Heart left ventricle (tissue), 16 donors: Measurements from ENCODE around the gene F7. TPM values are rescaled to one million over a fixed set of nuclear protein-coding genes. Genes with fewer than 3 reads are reported as not detected.
A peak's percentile ranks its signal among the peaks of the same experiment; 100 is the strongest.
"Not testable (repeated sequence)": the region's sequence is repeated elsewhere in the genome, so short reads cannot be mapped to it uniquely, and the experiment has no call there.

Source experiments
- ATAC-seq, 4 donors: fragments of 200-7000 bp; cut with Tn5 transposase; one replicate each; pipeline ENCODE4 v1.9.1; 2020 to 2022; ENCODE audit warnings: moderate library complexity in 4 of 4, mild to moderate bottlenecking in 3 of 4, moderate number of reproducible peaks in 1 of 4
- DNase-seq, 5 donors: peaks; one replicate each; pipeline ENCODE4 v3.0.0-alpha.2; 2020
- H3K27ac ChIP-seq, 12 donors: fragments of 200-600 bp; sonication (generic) in 4 of 12; one replicate each; pipeline versions ENCODE4 v1.5.0 to v1.8.0; 2016 to 2022; ENCODE audit warnings: mild to moderate bottlenecking in 2 of 12
- H3K27me3 ChIP-seq, 9 donors: fragments of 200-600 bp; sonication (generic) in 2 of 9; one replicate each; pipeline versions ENCODE4 v1.5.1 to v1.8.0; 2016 to 2022; ENCODE audit warnings: mild to moderate bottlenecking in 3 of 9
- H3K36me3 ChIP-seq, 9 donors: fragments of 200-600 bp; sonication (generic) in 2 of 9; one replicate each; pipeline versions ENCODE4 v1.5.0 to v1.8.0; 2018 to 2022; ENCODE audit warnings: mild to moderate bottlenecking in 2 of 9
- H3K4me1 ChIP-seq, 12 donors: fragments of 200-600 bp; sonication (generic) in 4 of 12; one replicate each; pipeline versions ENCODE4 v1.5.0 to v1.8.0; 2016 to 2022; ENCODE audit warnings: mild to moderate bottlenecking in 3 of 12
- H3K4me3 ChIP-seq, 12 donors: fragments of 200-600 bp; sonication (generic) in 4 of 12; one replicate each; pipeline versions ENCODE4 v1.5.0 to v1.8.0; 2017 to 2022; ENCODE audit warnings: mild to moderate bottlenecking in 9 of 12, moderate library complexity in 4 of 12
- H3K9me3 ChIP-seq, 12 donors: fragments of 200-600 bp; sonication (generic) in 4 of 12; one replicate each; pipeline versions ENCODE4 v1.5.0 to v1.8.0; 2016 to 2022; ENCODE audit warnings: mild to moderate bottlenecking in 1 of 12
- CTCF ChIP-seq, 12 donors: fragments of 200-600 bp; sonication (generic) in 4 of 12; IDR thresholded peaks; one replicate each; pipeline versions ENCODE4 v1.5.0 to v1.8.0; 2018 to 2022; ENCODE audit warnings: antibody characterized with exemption in 12 of 12, mild to moderate bottlenecking in 5 of 12
- POLR2A ChIP-seq, 2 donors: fragments of 450-650 bp; IDR thresholded peaks; one replicate each; pipeline ENCODE4 v1.6.1; 2017; ENCODE audit warnings: antibody characterized with exemption in 2 of 2, mild to moderate bottlenecking in 2 of 2, moderate library complexity in 2 of 2
- WGBS, 4 donors: extraction: QIAGEN DNeasy Blood & Tissue Kit in 2 of 4; methylation state at CpG; one replicate each; pipeline versions ENCODE4 v1.1.5 to v1.1.7; 2013 to 2018; 5-methylcytosine and 5-hydroxymethylcytosine counted together
- intact Hi-C, 10 donors: fragments of 100-400 bp; cut with DNase I; formaldehyde crosslinking; loops; one replicate each; pipeline versions ENCODE4 v1.11.1 to v1.14.2; 2022
- polyA plus RNA-seq, 2 donors: library from polyadenylated mRNA; stranded (reverse); fragments of 200-250 nt; gene quantifications; one replicate each; pipeline ENCODE4 v1.2.3, GENCODE V29; 2013
- total RNA-seq, 9 donors: library from RNA; depleted of rRNA in 2 of 9; stranded (reverse); fragments of >200 nt in 2 of 9; fragmentation: NEBNext Ultra II Directional in 3 of 9; extraction: Animal tissue kit (Norgen Biotek cat#: 25700) in 3 of 9; gene quantifications; one replicate each; pipeline versions ENCODE4 v1.1.0 to v1.2.4, GENCODE V29; 2016 to 2023
- donor health status: ischemic (EF 13 %, LVEDD 7.1; RV severe dilation, severe dysfunction).
- donor health status: healthy with polysubstance abuse.
- donor health status: DM: no; HTN: yes; CAD: no.
- donor health status: DM: no; HTN: no; CAD: no.
- donor health status: ischemic (EF 25% LVEDD 6.9; RV normal size, moderate dysfunction).
- donor health status: ischemic (EF 25% LVEDD 5.7; RV mildly dilated, moderate dysfunction).
- donor health status: healthy.
- donor health status: DM: yes; HTN: yes; CAD: no.
- donor health status: ischemic (EF 35%, LVEDD 5.7; RV mildly dilated, moderate dysfunction).
- donor health status: nonischemic (EF 11% LVEDD 7.7; RV severe dilation, severe dysfunction).
- donor health status: DM: yes; HTN: yes; CAD: no.
- donor health status: PGD.
- donor health status: ischemic (EF 29% LVEDD 5.4; RV normal size, mild dysfunction).
- donor health status: nonischemic (EF 23%, LVEDD 6.1; RV moderate dilation, normal function).

The F7 gene
- total and polyA plus RNA-seq, 11 donors = 0.01 to 0.41 (median 0.13) TPM; not detected in 7

DNA sequence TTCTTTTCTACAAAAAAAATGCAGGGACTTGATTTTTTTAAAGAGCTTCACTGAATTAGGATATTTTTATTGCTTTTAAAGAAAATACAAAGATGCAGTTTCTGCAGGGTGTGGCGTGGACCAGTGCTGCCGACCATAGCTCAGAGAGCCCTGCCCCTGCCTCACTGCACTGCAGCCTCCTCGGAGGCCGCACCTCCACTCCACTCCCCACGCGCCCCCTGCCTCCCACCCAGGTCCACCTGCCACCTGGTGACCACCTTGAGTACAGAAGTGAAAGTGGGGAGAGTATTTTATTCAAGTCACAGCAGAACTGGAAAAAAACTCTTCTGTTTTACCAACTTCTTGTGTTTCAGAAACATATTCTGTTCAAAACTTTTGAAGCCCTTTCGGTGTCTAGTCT lies 7.9 kb upstream of the F7 start:
- ATAC-seq = no peak
- no peak overlapping the region for H3K27ac ChIP-seq
- peak in 1 of 5 donors; percentile 5 for DNase-seq
- H3K4me1 ChIP-seq = no peaks in the 10 kb centered on the region
- H3K36me3 ChIP-seq = peaks cover 0 to 28% (median 0%) of the 10 kb centered on the region in 9 donors
- TF ChIP-seq POLR2A (IDR thresholded peaks at IDR 0.05) = no peak
- no peak for TF ChIP-seq CTCF (IDR thresholded peaks at IDR 0.05)
- H3K27me3 ChIP-seq = no peaks in the 10 kb centered on the region
- intact Hi-C loops = no loop called here
- no peaks in the 10 kb centered on the region for H3K9me3 ChIP-seq
- 90 to 94% (median 92%) methylated on average over 7 of the region's 7 CpGs for WGBS, 4 donors
- no peak overlapping the region for H3K4me3 ChIP-seq

- Histone ChIP-seq H3K27me3 (no peaks in the 10 kb centered on the region), H3K4me1 (no peaks in the 10 kb centered on the region), H3K9me3 (no peaks in the 10 kb centered on the region), H3K4me3 (no peak overlapping the region), H3K36me3 (peaks cover 0 to 28% (median 0%) of the 10 kb centered on the region in 9 donors), H3K27ac (no peak overlapping the region)
- no peak for TF ChIP-seq POLR2A (IDR thresholded peaks at IDR 0.05)
- intact Hi-C loops = no loop called here
- WGBS, 4 donors = 83 to 87% (median 84%) methylated on average over 30 of the region's 30 CpGs
- DNase-seq = no peak
- no peak for ATAC-seq
Observed at GRCh38 chr13:113098162-113098732, 7.3 kb upstream of the F7 start.

DNA sequence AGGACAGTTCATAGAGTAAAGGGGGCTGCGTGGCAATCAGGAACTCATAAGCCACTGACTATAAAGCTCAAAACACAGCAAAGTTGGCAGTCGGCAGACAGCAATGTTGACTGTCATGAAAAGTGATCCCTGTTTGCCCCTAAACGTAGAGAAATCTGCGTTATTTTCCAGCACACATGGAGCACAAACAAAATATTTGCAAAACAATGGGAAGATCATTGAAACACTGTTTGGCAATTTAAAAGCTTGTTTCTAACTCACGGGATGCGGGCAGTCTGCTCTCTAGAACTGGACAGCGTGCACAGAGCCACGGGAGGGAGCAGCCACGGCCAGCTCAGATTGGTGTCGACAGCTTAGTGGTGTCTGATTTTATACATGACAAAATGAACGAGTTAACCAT lies 6.4 kb upstream of the F7 start:
- DNase-seq = no peak
- H3K27ac ChIP-seq = no peak overlapping the region
- WGBS, 4 donors = 79 to 83% (median 79%) methylated on average over 11 of the region's 11 CpGs
- intact Hi-C loops = no loop called here
- no peaks in the 10 kb centered on the region for H3K4me1 ChIP-seq
- peaks cover 0 to 28% (median 0%) of the 10 kb centered on the region in 9 donors for H3K36me3 ChIP-seq
- no peak for ATAC-seq
- H3K9me3 ChIP-seq = no peaks in the 10 kb centered on the region
- no peak for TF ChIP-seq CTCF (IDR thresholded peaks at IDR 0.05)
- TF ChIP-seq POLR2A (IDR thresholded peaks at IDR 0.05) = no peak
- H3K27me3 ChIP-seq = no peaks in the 10 kb centered on the region
- no peak overlapping the region for H3K4me3 ChIP-seq

GRCh38 chr13:113102302-113102701 lies 3.3 kb upstream of the F7 start:
- H3K4me3 ChIP-seq, H3K9me3 ChIP-seq, intact Hi-C loops, H3K27me3 ChIP-seq, DNase-seq, H3K27ac ChIP-seq, H3K4me1 ChIP-seq: not testable (repeated sequence)
- peak in 2 of 4 donors; percentile 19 to 23 for ATAC-seq
- peaks cover 0 to 11% (median 0%) of the 10 kb centered on the region in 9 donors for H3K36me3 ChIP-seq
- 66 to 81% (median 75%) methylated on average over 8 to 10 of the region's 10 CpGs for WGBS, 4 donors

DNA sequence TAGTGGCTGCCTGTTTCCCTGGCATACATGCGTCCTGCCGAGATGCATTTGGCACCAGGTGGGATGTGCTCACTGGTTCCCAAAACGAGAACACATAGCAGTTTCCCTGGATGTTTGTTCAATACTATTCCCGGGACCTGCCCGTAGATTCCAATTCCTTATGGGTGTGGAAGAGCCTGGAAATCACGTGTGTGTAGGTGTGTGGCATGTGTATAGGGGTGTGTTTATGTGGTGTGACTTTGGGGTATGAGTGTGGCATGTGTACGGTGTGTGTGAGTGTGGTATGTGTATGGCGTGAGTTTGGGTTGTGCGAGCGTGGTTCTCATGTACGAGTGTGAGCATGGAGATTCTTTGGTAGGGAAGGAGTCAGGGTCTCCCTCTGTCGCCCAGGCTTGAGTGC lies 2.9 kb upstream of the F7 start:
- Histone ChIP-seq H3K4me1 (no peaks in the 10 kb centered on the region), H3K27ac (no peak overlapping the region), H3K9me3 (no peaks in the 10 kb centered on the region), H3K4me3 (no peak overlapping the region), H3K36me3 (peaks cover 0 to 10% (median 0%) of the 10 kb centered on the region in 9 donors), H3K27me3 (no peaks in the 10 kb centered on the region)
- intact Hi-C loops = no loop called here
- DNase-seq (no peak), ATAC-seq (peak in 1 of 4 donors; percentile 5)
- no peak for TF ChIP-seq POLR2A (IDR thresholded peaks at IDR 0.05)
- TF ChIP-seq CTCF (IDR thresholded peaks at IDR 0.05) = no peak
- WGBS, 4 donors = 77 to 86% (median 81%) methylated on average over 12 of the region's 12 CpGs
